Mucosa of descending colon (tissue), 3 donors: ENCODE data around the gene NCOA5. TPM values are rescaled to one million over a fixed set of nuclear protein-coding genes. Genes with fewer than 3 reads are reported as not detected.
A peak's percentile ranks its signal among the peaks of the same experiment; 100 is the strongest.

Experiments
- ATAC-seq: fragments of 200-7000 bp; cut with Tn5 transposase; one replicate; pipeline ENCODE4 v1.9.1; 2020; ENCODE audit warnings: mild to moderate bottlenecking, moderate library complexity
- DNase-seq, 3 donors: peaks; one replicate each; pipeline ENCODE4 v3.0.0-alpha.2; 2020
- H3K36me3 ChIP-seq: fragments of 200-600 bp; one replicate; pipeline ENCODE4 v1.8.0; 2021; ENCODE audit warnings: low read depth, mild to moderate bottlenecking
- H3K4me1 ChIP-seq: fragments of 200-600 bp; one replicate; pipeline ENCODE4 v1.8.0; 2021; ENCODE audit warnings: low read depth, mild to moderate bottlenecking
- H3K4me3 ChIP-seq: fragments of 200-600 bp; one replicate; pipeline ENCODE4 v1.8.0; 2021; ENCODE audit warnings: mild to moderate bottlenecking
- H3K9me3 ChIP-seq: fragments of 200-600 bp; one replicate; pipeline ENCODE4 v1.8.0; 2021; ENCODE audit warnings: mild to moderate bottlenecking
- CTCF ChIP-seq: fragments of 200-600 bp; IDR thresholded peaks from one replicate; pipeline ENCODE4 v1.8.0; 2022; ENCODE audit warnings: antibody characterized with exemption, mild to moderate bottlenecking
- intact Hi-C, 2 donors: fragments of 100-400 bp; cut with DNase I in 1 of 2; cut with micrococcal nuclease in 1 of 2; formaldehyde crosslinking; loops; one replicate each; pipeline versions ENCODE4 v1.11.0 to v1.11.1; 2022; cut with DNase I, micrococcal nuclease
- total RNA-seq, 3 donors: library from RNA; stranded (reverse); fragmentation: NEBNext Ultra II Directional in 2 of 3; extraction: Animal tissue kit (Norgen Biotek cat#: 25700) in 2 of 3; gene quantifications; one replicate each; pipeline versions ENCODE4 v1.2.1 to v1.2.4, GENCODE V29; 2021 to 2023
- donor health status: DM: no; HTN: no; CAD: no; lungs with moderate emphysema.
- donor health status: DM: no; HTN: no; CAD: no.
- donor health status: DM: no; HTN: yes; CAD: no.

NCOA5 gene
- total RNA-seq, 3 donors from 2014 or later, result 23.7 to 36.6 (median 24.2) TPM

- H3K36me3 ChIP-seq, result peaks cover 15% of the 10 kb centered on the region
- intact Hi-C loops, result no loop called here
- ATAC-seq, result peak; percentile 17
- peaks cover 6% of the 10 kb centered on the region for H3K4me1 ChIP-seq
- no peak for TF ChIP-seq CTCF
- DNase-seq, result peak in 1 of 3 donors; percentile 36
- no peak overlapping the region for H3K4me3 ChIP-seq
- H3K9me3 ChIP-seq, result no peaks in the 10 kb centered on the region
Observed at GRCh38 chr20:46058599-46059281, 31.0 kb downstream of the NCOA5 start.

- peaks cover 6% of the 10 kb centered on the region for H3K4me1 ChIP-seq
- TF ChIP-seq CTCF, result no peak
- intact Hi-C loops, result no loop called here
- peaks cover 11% of the 10 kb centered on the region for H3K36me3 ChIP-seq
- H3K4me3 ChIP-seq, result no peak overlapping the region
- DNase-seq, result peak in 2 of 3 donors; percentile 12 to 64
- no peaks in the 10 kb centered on the region for H3K9me3 ChIP-seq
- peak; percentile 39 for ATAC-seq
Observed at GRCh38 chr20:46057856-46058598, 31.7 kb downstream of the NCOA5 start.

- peaks cover 5% of the 10 kb centered on the region for H3K36me3 ChIP-seq
- no peak for ATAC-seq
- DNase-seq, result peak in 2 of 3 donors; percentile 33 to 38
Observed at GRCh38 chr20:46056970-46057855, 32.5 kb downstream of the NCOA5 start.

GRCh38 chr20:46056027-46056833 is 33.5 kb downstream of the NCOA5 start:
- no peak overlapping the region for H3K4me3 ChIP-seq
- no peaks in the 10 kb centered on the region for H3K9me3 ChIP-seq
- H3K4me1 ChIP-seq, result peaks cover 6% of the 10 kb centered on the region
- intact Hi-C loops, result no loop called here
- DNase-seq, result no peak
- no peak for TF ChIP-seq CTCF
- no peak for ATAC-seq
- H3K36me3 ChIP-seq, result no peaks in the 10 kb centered on the region

More at GRCh38 chr20:46056970-46057855, 32.5 kb downstream of the NCOA5 start:
- intact Hi-C loops, result no loop called here
- H3K4me3 ChIP-seq, result no peak overlapping the region
- H3K9me3 ChIP-seq, result no peaks in the 10 kb centered on the region
- peaks cover 6% of the 10 kb centered on the region for H3K4me1 ChIP-seq
- TF ChIP-seq CTCF, result no peak

GRCh38 chr20:46055269-46055668 is 34.5 kb downstream of the NCOA5 start:
- Histone ChIP-seq H3K4me3 (no peak overlapping the region), H3K4me1 (peaks cover 6% of the 10 kb centered on the region), H3K36me3 (no peaks in the 10 kb centered on the region), H3K9me3 (no peaks in the 10 kb centered on the region)
- ATAC-seq (no peak), DNase-seq (no peak)
- intact Hi-C loops, result no loop called here
- no peak for TF ChIP-seq CTCF
